Neural progenitor cell (in vitro differentiated cells): ENCODE measurements around the gene ANXA11.

Source experiments
- CTCF ChIP-seq: fragments of 200-600 bp; sonication (generic); IDR thresholded peaks from 2 replicates; pipeline ENCODE4 v1.5.1; 2017; ENCODE audit warnings: antibody characterized with exemption, mild to moderate bottlenecking
- EZH2phosphoT487 ChIP-seq: fragments of 200-600 bp; sonication (generic); IDR thresholded peaks from 2 replicates; pipeline ENCODE4 v1.6.1; 2017; ENCODE audit warnings: antibody characterized with exemption

GRCh38 chr10:80144067-80144695 lies 61.2 kb downstream of the ANXA11 start:
- TF ChIP-seq CTCF = no peak
- no peak for TF ChIP-seq EZH2phosphoT487
